K562 (cell line): Measurements from ENCODE around the gene KRT25. TPM values are rescaled to one million over a fixed set of nuclear protein-coding genes. Genes with fewer than 3 reads are reported as not detected.
A peak's percentile ranks its signal among the peaks of the same experiment; 100 is the strongest.
"Not testable (repeated sequence)": the region's sequence is repeated elsewhere in the genome, so short reads cannot be mapped to it uniquely, and the experiment has no call there.

Source experiments
- ATAC-seq: fragments of 200-7000 bp; cut with Tn5 transposase; 3 replicates; pipeline ENCODE4 v1.9.1; 2020; ENCODE audit warnings: moderate library complexity
- BruUV-seq: library from RNA; stranded (reverse); fragments of 400-500 nt; replicated peaks from 2 replicates; lab custom pipeline; 2021; lab: Mats Ljungman, UMichigan
- CTCF ChIA-PET: fragments of 300-600 bp; formaldehyde crosslinking; extraction: SDS; loops from one replicate; lab custom pipeline; 2021; ENCODE audit warnings: low intra/inter-chr PET ratio; lab: Yijun Ruan, JAX
- POLR2A ChIA-PET: fragments of 300-600, 350-650 bp; sonication (Branson Sonifier 250); formaldehyde crosslinking; extraction: SDS; loops from one replicate; lab custom pipeline; 2021; ENCODE audit warnings: antibody characterized with exemption, inconsistent platforms; lab: Yijun Ruan, JAX
- DNase-seq, 4 experiments: peaks; one replicate each; pipeline versions ENCODE4 v3.0.0 to v3.0.0-alpha.2; 2011 to 2018; ENCODE audit warnings: low spot score in 3 of 4, mixed read lengths in 3 of 4; ENCODE audit errors: extremely low read depth in 1 of 4
- FAIRE-seq: peaks from 2 replicates; lab custom pipeline; 2011; peaks lifted over from hg19 to GRCh38; lab: Jason Lieb, UNC
- H2AFZ ChIP-seq: 2 replicates; pipeline ENCODE4 v1.6.0; 2011; ENCODE audit warnings: low read depth, low read length, control low read depth, inconsistent platforms
- H3K27ac ChIP-seq: fragments of 200-600 bp; 3 replicates; pipeline ENCODE4 v1.8.0; 2011; ENCODE audit warnings: low read depth, mild to moderate bottlenecking, control low read depth, inconsistent platforms, low read length, moderate library complexity, mixed read lengths; ENCODE audit errors: extremely low read depth
- H3K27me3 ChIP-seq, 2 experiments: fragments of 300-600 bp in 1 of 2; 2 replicates in 1 of 2; 3 replicates in 1 of 2; pipeline versions ENCODE4 v1.6.0 to v1.8.0; 2011; ENCODE audit warnings: inconsistent platforms in 2 of 2, low read length in 2 of 2, mild to moderate bottlenecking in 1 of 2, mixed read lengths in 1 of 2, moderate library complexity in 1 of 2; ENCODE audit not compliant: control insufficient read depth in 2 of 2, insufficient read depth in 2 of 2
- H3K36me3 ChIP-seq: fragments of 300-600 bp; 3 replicates; pipeline ENCODE4 v1.8.0; 2011; ENCODE audit warnings: mild to moderate bottlenecking, low read length, inconsistent platforms; ENCODE audit not compliant: control insufficient read depth, insufficient read depth
- H3K4me1 ChIP-seq, 2 experiments: fragments of 200-600 bp in 1 of 2; replicated peaks in 1 of 2; 2 replicates in 1 of 2; 3 replicates in 1 of 2; pipeline versions ENCODE4 v1.5.1 to v1.8.0; 2011; ENCODE audit warnings: inconsistent platforms in 2 of 2, low read length in 2 of 2, mild to moderate bottlenecking in 1 of 2, mixed read lengths in 1 of 2, moderate library complexity in 1 of 2; ENCODE audit not compliant: control insufficient read depth in 2 of 2, insufficient read depth in 2 of 2
- H3K4me2 ChIP-seq: 2 replicates; pipeline ENCODE4 v1.6.1; 2011; ENCODE audit warnings: low read length, control low read depth, inconsistent platforms, mixed read lengths; ENCODE audit not compliant: insufficient read depth
- H3K4me3 ChIP-seq: fragments of 200-600 bp; sonication (generic), shearing (Covaris generic); 2 replicates; pipeline ENCODE4 v1.5.1; 2016; ENCODE audit warnings: control low read depth, inconsistent platforms
- H3K79me2 ChIP-seq: fragments of 200-600 bp; 3 replicates; pipeline ENCODE4 v1.8.0; 2011; ENCODE audit warnings: low read length, inconsistent platforms; ENCODE audit not compliant: control insufficient read depth, insufficient read depth
- H3K9ac ChIP-seq, 2 experiments: 2 replicates each; pipeline versions ENCODE4 v1.6.0 to v1.6.1; 2011; ENCODE audit warnings: low read depth in 2 of 2, low read length in 2 of 2, control low read depth in 1 of 2, inconsistent platforms in 1 of 2, mild to moderate bottlenecking in 1 of 2, mixed read lengths in 1 of 2; ENCODE audit not compliant: insufficient read depth in 1 of 2
- H3K9me1 ChIP-seq: one replicate; pipeline ENCODE4 v1.6.0; 2011; ENCODE audit warnings: inconsistent platforms, mild to moderate bottlenecking, low read length, moderate library complexity; ENCODE audit not compliant: control insufficient read depth, insufficient read depth
- H3K9me3 ChIP-seq: replicated peaks from 2 replicates; pipeline ENCODE4 v1.5.1; 2011; ENCODE audit warnings: low read depth, low read length, inconsistent platforms; ENCODE audit not compliant: control insufficient read depth, insufficient read depth
- H4K20me1 ChIP-seq: replicated peaks from 2 replicates; pipeline ENCODE4 v1.6.1; 2011; ENCODE audit warnings: low read length, inconsistent platforms, mixed read lengths; ENCODE audit not compliant: control insufficient read depth, insufficient read depth
- BCOR ChIP-seq: fragments of 450-650 bp; IDR thresholded peaks from 2 replicates; pipeline ENCODE4 v1.6.1; 2016
- DNMT1 ChIP-seq: fragments of 450-650 bp; IDR thresholded peaks from 2 replicates; pipeline ENCODE4 v1.6.1; 2016; ENCODE audit warnings: antibody characterized with exemption, mild to moderate bottlenecking
- FUS ChIP-seq: fragments of 200-400 bp; formaldehyde crosslinking; optimal IDR thresholded peaks from 2 replicates; pipeline ENCODE3; 2017; ENCODE audit warnings: low read depth, low read length
- HNRNPLL ChIP-seq: fragments of 200-400 bp; formaldehyde crosslinking; IDR thresholded peaks from 2 replicates; pipeline ENCODE4 v1.6.1; 2017; ENCODE audit warnings: low read length, low read depth, mild to moderate bottlenecking; ENCODE audit not compliant: poor library complexity, severe bottlenecking
- NFIC ChIP-seq: fragments of 450-650 bp; IDR thresholded peaks from 2 replicates; pipeline ENCODE4 v1.6.1; 2017; ENCODE audit warnings: mild to moderate bottlenecking, inconsistent platforms
- NRF1 ChIP-seq, 2 experiments: fragments of 450-650 bp; IDR thresholded peaks in 1 of 2; conservative IDR thresholded peaks in 1 of 2; 2 replicates each; pipeline ENCODE4 v1.6.1; 2014; ENCODE audit warnings: mild to moderate bottlenecking in 2 of 2
- RBM25 ChIP-seq: fragments of 200-400 bp; formaldehyde crosslinking; IDR thresholded peaks from 2 replicates; pipeline ENCODE4 v1.6.1; 2018; ENCODE audit warnings: low read length, low read depth, moderate library complexity; ENCODE audit not compliant: severe bottlenecking
- ZBED1 ChIP-seq: IDR thresholded peaks from 2 replicates; pipeline ENCODE4 v1.6.1; 2014
- ZNF146 ChIP-seq: IDR thresholded peaks from one replicate; pipeline ENCODE4 v1.6.1; 2018; ENCODE audit warnings: missing compliant biosample characterization; ENCODE audit not compliant: unreplicated experiment
- WGBS: fragments of 100-300 bp; shearing (Covaris generic); methylation state at CpG from one replicate; pipeline ENCODE4 v1.1.6; 2016; ENCODE audit warnings: low coverage, mixed read lengths; ENCODE audit not compliant: insufficient coverage; ENCODE audit errors: missing lambda C conversion rate; 5-methylcytosine and 5-hydroxymethylcytosine counted together
- in situ Hi-C: fragments of 300-500 bp; cut with MboI; formaldehyde crosslinking; loops from 4 replicates; pipeline ENCODE4 v1.15.0; 2018; ENCODE audit warnings: inconsistent platforms, mixed read lengths
- intact Hi-C: fragments of 100-400 bp; cut with micrococcal nuclease; formaldehyde crosslinking; loops from 2 replicates; pipeline ENCODE4 v1.14.2; 2022
- polyA plus RNA-seq, 8 experiments: library from polyadenylated mRNA; depleted of rRNA in 4 of 8; stranded (reverse) in 5 of 8; unstranded in 3 of 8; fragments of >200 nt; fragmentation: Nextera tagmentation in 2 of 8; fragmentation: Illumina TruSeq in 1 of 8; extraction: Ambion mirVana in 2 of 8; extraction: Trizol in 1 of 8; gene quantifications; 2 replicates each; pipeline versions ENCODE4 v1.2.1 to v1.2.3, GENCODE V29; 2011 to 2014; ENCODE audit warnings: inconsistent platforms in 1 of 8, missing spikeins in 1 of 8
- total RNA-seq, 7 experiments: library from RNA; depleted of rRNA in 6 of 7; stranded (reverse); fragments of >200 nt in 6 of 7; fragmentation: Illumina TruSeq in 2 of 7; extraction: Trizol in 2 of 7; gene quantifications; 2 replicates each; pipeline versions ENCODE4 v1.2.1 to v1.2.3, GENCODE V29; 2011 to 2021; ENCODE audit warnings: low replicate concordance in 1 of 7

The KRT25 gene
- total and polyA plus RNA-seq, 9 of the 15 experiments (the other 6 are each of a cell fraction or from before 2014, with no cell fraction given) = not detected

DNA sequence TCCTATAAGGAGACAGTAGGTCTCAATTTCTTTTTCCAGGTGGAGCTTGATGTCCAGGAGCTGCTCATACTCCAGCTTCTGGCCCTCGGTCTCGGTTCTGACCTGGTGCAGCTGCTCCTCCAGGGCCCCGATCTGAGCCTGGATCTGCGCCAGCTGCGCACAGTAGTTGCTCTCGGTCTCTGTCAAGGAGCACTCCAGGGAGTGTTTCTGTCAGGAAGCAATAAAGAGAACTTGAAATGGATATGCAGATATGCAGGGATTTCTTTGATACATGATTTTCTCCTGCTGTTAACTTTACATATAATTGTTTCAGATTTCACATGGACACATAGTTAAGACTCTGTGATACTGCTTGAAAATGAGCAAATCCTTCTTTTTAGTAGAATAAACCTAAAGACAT is 4.7 kb downstream of the KRT25 start:
- Histone ChIP-seq H3K9me1 (no peaks in the 10 kb centered on the region), H3K36me3 (no peaks in the 10 kb centered on the region)
- TF ChIP-seq ZBED1 (no peak), FUS (no peak), NRF1 (conservative IDR thresholded peaks at IDR 0.05 in 1 of 2, IDR thresholded peaks at IDR 0.05 in 1 of 2) (peak in 1 of 2 experiments; percentile 30; a peak in 1 of 4 replicates), HNRNPLL (peak; percentile 53), NFIC (peak; percentile 13; the same call in 1 of the 2 replicates), DNMT1 (no peak)
- TF ChIP-seq, all 486 proteins: peak for 3
- DNase-seq = no peak
- Histone ChIP-seq H3K9ac (no peak overlapping the region), H3K27ac (no peak overlapping the region), H3K4me2 (no peak overlapping the region), H3K4me1 (no peaks in the 10 kb centered on the region), H3K79me2 (no peaks in the 10 kb centered on the region), H3K4me3 (no peak overlapping the region), H3K9me3 (no peaks in the 10 kb centered on the region), H3K27me3 (peaks cover 14 to 21% of the 10 kb centered on the region in 2 experiments; a peak in 4 of 5 replicates), H4K20me1 (no peaks in the 10 kb centered on the region), H2AFZ (no peak overlapping the region)
- ChIA-PET POLR2A (no interaction called here), CTCF (interaction anchor here (0.5 kb wide), 1 partner anchor 335 kb away, joined by 3 read pairs; no protein-coding TSS in a partner anchor)
- BruUV-seq = no TSS peak
- in situ Hi-C loops = no loop called here
- no peak for FAIRE-seq
- 6% methylated on average over 6 of the region's 6 CpGs for WGBS
- no peak for ATAC-seq
- intact Hi-C loops = no loop called here

DNA sequence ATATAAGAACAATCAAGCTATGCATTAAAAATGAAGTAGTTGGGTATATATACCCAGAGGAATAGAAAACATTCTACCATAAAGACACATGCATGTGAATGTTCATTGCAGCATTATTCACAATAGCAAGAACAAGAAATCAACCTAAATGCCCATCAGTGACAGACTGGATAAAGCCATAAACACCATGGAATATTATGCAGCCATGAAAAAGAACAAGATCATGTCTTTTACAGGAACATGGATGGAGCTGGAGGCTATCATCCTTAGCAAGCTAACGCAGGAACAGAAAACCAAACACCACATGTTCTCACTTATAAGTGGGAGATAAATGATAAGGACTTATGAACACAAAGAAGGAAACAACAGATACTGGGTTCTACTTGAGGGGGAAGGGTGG is 6.5 kb downstream of the KRT25 start:
- BruUV-seq, FAIRE-seq, H3K27ac ChIP-seq, H3K79me2 ChIP-seq, H2AFZ ChIP-seq, H3K4me2 ChIP-seq, H3K9me1 ChIP-seq, H3K4me1 ChIP-seq, ATAC-seq, H3K36me3 ChIP-seq, POLR2A ChIA-PET, in situ Hi-C loops, H4K20me1 ChIP-seq, H3K4me3 ChIP-seq, intact Hi-C loops, CTCF ChIA-PET, DNase-seq, H3K9me3 ChIP-seq, H3K9ac ChIP-seq: not testable (repeated sequence)
- peaks cover 14 to 21% of the 10 kb centered on the region in 2 experiments; a peak in 4 of 5 replicates for H3K27me3 ChIP-seq
- TF ChIP-seq RBM25 (peak; percentile 42), ZNF146 (CRISPR knock-in tag) (peak; percentile 98), BCOR (0 out of 2 replicates have a peak, but pooled peaks have one; percentile 30)
- WGBS = 0% methylated on average over 1 of the region's 1 CpG
